Measurements from ENCODE around the gene LMAN2.

The LMAN2 gene

GRCh38 chr5:177297922-177298321 is 53.5 kb downstream of the LMAN2 start:
- no peak for DNase-seq (ENCODE audit: low read depth)
- TF ChIP-seq, protein P1, sequence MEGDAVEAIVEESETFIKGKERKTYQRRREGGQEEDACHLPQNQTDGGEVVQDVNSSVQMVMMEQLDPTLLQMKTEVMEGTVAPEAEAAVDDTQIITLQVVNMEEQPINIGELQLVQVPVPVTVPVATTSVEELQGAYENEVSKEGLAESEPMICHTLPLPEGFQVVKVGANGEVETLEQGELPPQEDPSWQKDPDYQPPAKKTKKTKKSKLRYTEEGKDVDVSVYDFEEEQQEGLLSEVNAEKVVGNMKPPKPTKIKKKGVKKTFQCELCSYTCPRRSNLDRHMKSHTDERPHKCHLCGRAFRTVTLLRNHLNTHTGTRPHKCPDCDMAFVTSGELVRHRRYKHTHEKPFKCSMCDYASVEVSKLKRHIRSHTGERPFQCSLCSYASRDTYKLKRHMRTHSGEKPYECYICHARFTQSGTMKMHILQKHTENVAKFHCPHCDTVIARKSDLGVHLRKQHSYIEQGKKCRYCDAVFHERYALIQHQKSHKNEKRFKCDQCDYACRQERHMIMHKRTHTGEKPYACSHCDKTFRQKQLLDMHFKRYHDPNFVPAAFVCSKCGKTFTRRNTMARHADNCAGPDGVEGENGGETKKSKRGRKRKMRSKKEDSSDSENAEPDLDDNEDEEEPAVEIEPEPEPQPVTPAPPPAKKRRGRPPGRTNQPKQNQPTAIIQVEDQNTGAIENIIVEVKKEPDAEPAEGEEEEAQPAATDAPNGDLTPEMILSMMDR (IDR thresholded peaks at IDR 0.05; ENCODE audit: low read depth, low read length, missing control alignments): no peak
- no peak overlapping the region for H3K4me3 ChIP-seq (ENCODE audit: low read depth, low read length)

GRCh38 chr5:177296581-177296980 is 54.9 kb downstream of the LMAN2 start:
- no peak overlapping the region for H3K4me3 ChIP-seq (ENCODE audit: low read depth, low read length)
- TF ChIP-seq, protein P1 (IDR thresholded peaks at IDR 0.05; ENCODE audit: low read depth, low read length, missing control alignments): no peak
- no peak for DNase-seq (ENCODE audit: low read depth)

GRCh38 chr5:177295924-177296323 is 55.5 kb downstream of the LMAN2 start:
- DNase-seq (ENCODE audit: low read depth): no peak
- no peak overlapping the region for H3K4me3 ChIP-seq (ENCODE audit: low read depth, low read length)
- TF ChIP-seq, protein P1 (IDR thresholded peaks at IDR 0.05; ENCODE audit: low read depth, low read length, missing control alignments): no peak

GRCh38 chr5:177294632-177295031 is 56.8 kb downstream of the LMAN2 start:
- DNase-seq (ENCODE audit: low read depth): no peak
- H3K4me3 ChIP-seq (ENCODE audit: low read depth, low read length): no peak overlapping the region
- TF ChIP-seq, protein P1 (IDR thresholded peaks at IDR 0.05; ENCODE audit: low read depth, low read length, missing control alignments): no peak

DNA sequence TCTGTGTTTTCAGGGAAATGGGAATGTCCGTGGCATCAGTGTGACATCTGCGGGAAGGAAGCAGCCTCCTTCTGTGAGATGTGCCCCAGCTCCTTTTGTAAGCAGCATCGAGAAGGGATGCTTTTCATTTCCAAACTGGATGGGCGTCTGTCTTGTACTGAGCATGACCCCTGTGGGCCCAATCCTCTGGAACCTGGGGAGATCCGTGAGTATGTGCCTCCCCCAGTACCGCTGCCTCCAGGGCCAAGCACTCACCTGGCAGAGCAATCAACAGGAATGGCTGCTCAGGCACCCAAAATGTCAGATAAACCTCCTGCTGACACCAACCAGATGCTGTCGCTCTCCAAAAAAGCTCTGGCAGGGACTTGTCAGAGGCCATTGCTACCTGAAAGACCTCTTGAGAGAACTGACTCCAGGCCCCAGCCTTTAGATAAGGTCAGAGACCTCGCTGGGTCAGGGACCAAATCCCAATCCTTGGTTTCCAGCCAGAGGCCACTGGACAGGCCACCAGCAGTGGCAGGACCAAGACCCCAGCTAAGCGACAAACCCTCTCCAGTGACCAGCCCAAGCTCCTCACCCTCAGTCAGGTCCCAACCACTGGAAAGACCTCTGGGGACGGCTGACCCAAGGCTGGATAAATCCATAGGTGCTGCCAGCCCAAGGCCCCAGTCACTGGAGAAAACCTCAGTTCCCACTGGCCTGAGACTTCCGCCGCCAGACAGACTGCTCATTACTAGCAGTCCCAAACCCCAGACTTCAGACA is 57.5 kb downstream of the LMAN2 start:
- TF ChIP-seq, protein P1 (IDR thresholded peaks at IDR 0.05; ENCODE audit: low read depth, low read length, missing control alignments): no peak
- no peak overlapping the region for H3K4me3 ChIP-seq (ENCODE audit: low read depth, low read length)

GRCh38 chr5:177291735-177292134 is 59.7 kb downstream of the LMAN2 start:
- no peak for DNase-seq (ENCODE audit: low read depth)
- TF ChIP-seq, protein P1 (IDR thresholded peaks at IDR 0.05; ENCODE audit: low read depth, low read length, missing control alignments): no peak

More for the DNA sequence above, 57.5 kb downstream of the LMAN2 start:
- DNase-seq (ENCODE audit: low read depth): no peak

More at GRCh38 chr5:177291735-177292134, 59.7 kb downstream of the LMAN2 start:
- H3K4me3 ChIP-seq (ENCODE audit: low read depth, low read length): no peak overlapping the region
